ENCODE results near the gene RPL14.

DNA sequence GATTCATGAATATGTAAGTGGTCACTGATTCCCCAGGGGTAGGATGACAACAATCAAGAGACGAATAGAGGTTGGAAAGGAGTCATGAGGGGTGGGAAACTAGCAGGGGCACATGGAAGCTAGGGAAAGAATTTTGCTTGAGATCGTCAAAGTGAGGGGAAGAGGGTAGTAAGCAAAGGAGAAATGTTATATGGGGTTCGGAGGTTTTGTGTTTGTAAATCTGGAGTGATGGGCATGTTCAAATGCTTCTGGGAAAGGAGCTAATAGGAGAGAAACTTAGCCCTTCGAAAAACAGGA lies 7.9 kb downstream of the RPL14 start:
- TF ChIP-seq EP300 (IDR thresholded peaks at IDR 0.05) (no peak), POLR2A (IDR thresholded peaks at IDR 0.05) (no peak)
- TF ChIP-seq, protein P1, sequence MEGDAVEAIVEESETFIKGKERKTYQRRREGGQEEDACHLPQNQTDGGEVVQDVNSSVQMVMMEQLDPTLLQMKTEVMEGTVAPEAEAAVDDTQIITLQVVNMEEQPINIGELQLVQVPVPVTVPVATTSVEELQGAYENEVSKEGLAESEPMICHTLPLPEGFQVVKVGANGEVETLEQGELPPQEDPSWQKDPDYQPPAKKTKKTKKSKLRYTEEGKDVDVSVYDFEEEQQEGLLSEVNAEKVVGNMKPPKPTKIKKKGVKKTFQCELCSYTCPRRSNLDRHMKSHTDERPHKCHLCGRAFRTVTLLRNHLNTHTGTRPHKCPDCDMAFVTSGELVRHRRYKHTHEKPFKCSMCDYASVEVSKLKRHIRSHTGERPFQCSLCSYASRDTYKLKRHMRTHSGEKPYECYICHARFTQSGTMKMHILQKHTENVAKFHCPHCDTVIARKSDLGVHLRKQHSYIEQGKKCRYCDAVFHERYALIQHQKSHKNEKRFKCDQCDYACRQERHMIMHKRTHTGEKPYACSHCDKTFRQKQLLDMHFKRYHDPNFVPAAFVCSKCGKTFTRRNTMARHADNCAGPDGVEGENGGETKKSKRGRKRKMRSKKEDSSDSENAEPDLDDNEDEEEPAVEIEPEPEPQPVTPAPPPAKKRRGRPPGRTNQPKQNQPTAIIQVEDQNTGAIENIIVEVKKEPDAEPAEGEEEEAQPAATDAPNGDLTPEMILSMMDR (IDR thresholded peaks at IDR 0.05) = no peak
